ENCODE measurements around the gene JAG1. TPM values are rescaled to one million over a fixed set of nuclear protein-coding genes. Genes with fewer than 3 reads are reported as not detected.

JAG1 gene
- total and polyA plus RNA-seq, 9 of the 15 experiments (the other 6 are each of a cell fraction or from before 2014, with no cell fraction given) = 0.04 to 0.40 (median 0.07) TPM

DNA sequence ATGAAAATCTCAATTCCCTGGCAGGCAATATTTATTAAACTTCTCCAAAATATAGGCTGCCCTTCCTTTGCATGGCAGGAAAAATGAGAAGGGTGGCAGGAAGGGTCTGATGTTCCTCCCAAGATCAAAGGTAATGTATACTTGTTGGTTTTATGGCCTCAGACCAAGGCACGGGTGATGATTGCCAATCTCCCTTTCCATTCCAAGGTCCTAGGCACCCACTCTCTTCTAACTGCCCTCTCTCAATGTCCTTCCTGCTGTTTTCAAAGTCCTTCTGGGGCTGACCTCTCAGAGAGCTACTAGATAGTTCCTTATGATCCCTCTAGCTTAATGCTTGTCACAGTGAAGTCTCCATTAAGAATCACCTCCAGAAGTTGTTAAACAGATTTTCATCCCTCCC lies 15.6 kb upstream of the JAG1 start:
- ChIA-PET CTCF (ENCODE audit: low intra/inter-chr PET ratio) (no interaction called here), POLR2A (interaction anchor here (0.7 kb wide), 1 partner anchor 14 kb away, joined by 4 read pairs; no protein-coding TSS in a partner anchor)
- H3K9me1 ChIP-seq (ENCODE audit: control insufficient read depth, insufficient read depth, low read length) = no peaks in the 10 kb centered on the region
- H4K20me1 ChIP-seq (replicated peaks; ENCODE audit: control insufficient read depth, insufficient read depth, low read length) = no peaks in the 10 kb centered on the region
- TF ChIP-seq KDM1A (IDR thresholded peaks at IDR 0.05) = no peak
- no peak for TF ChIP-seq NFYB (IDR thresholded peaks at IDR 0.05; ENCODE audit: extremely low read depth, insufficient read length)
- TF ChIP-seq, protein P1, sequence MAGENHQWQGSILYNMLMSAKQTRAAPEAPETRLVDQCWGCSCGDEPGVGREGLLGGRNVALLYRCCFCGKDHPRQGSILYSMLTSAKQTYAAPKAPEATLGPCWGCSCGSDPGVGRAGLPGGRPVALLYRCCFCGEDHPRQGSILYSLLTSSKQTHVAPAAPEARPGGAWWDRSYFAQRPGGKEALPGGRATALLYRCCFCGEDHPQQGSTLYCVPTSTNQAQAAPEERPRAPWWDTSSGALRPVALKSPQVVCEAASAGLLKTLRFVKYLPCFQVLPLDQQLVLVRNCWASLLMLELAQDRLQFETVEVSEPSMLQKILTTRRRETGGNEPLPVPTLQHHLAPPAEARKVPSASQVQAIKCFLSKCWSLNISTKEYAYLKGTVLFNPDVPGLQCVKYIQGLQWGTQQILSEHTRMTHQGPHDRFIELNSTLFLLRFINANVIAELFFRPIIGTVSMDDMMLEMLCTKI (IDR thresholded peaks at IDR 0.05; ENCODE audit: partially characterized antibody) = no peak
- TF ChIP-seq MBD1 (CRISPR knock-in tag; IDR thresholded peaks at IDR 0.05) = no peak
- TF ChIP-seq ZNF140 (CRISPR knock-in tag; IDR thresholded peaks at IDR 0.05) = no peak
- TF ChIP-seq MCM3 (IDR thresholded peaks at IDR 0.05) = no peak
- no peak for TF ChIP-seq GMEB1 (CRISPR knock-in tag; IDR thresholded peaks at IDR 0.05)
- ATAC-seq (no peak), DNase-seq (ENCODE audit: extremely low read depth in 1 of 4, low spot score in 3 of 4) (no peak), FAIRE-seq (no peak)
- no peak overlapping the region for H3K27ac ChIP-seq (ENCODE audit: extremely low read depth, low read depth, low read length)
- no peak overlapping the region for H2AFZ ChIP-seq (ENCODE audit: low read depth, low read length)
- H3K9ac ChIP-seq (ENCODE audit: insufficient read depth in 1 of 2, low read depth in 2 of 2, low read length in 2 of 2) = no peak overlapping the region
- in situ Hi-C loops (cut with MboI) = no loop called here
- no peak overlapping the region for H3K4me2 ChIP-seq (ENCODE audit: insufficient read depth, low read length)
- WGBS (ENCODE audit: insufficient coverage, low coverage, missing lambda C conversion rate) = 0% methylated on average over 1 of the region's 1 CpG
- H3K27me3 ChIP-seq (ENCODE audit: control insufficient read depth in 2 of 2, insufficient read depth in 2 of 2, low read length in 2 of 2) = no peaks in the 10 kb centered on the region; a peak in 1 of 5 replicates
- intact Hi-C loops (cut with micrococcal nuclease) = no loop called here
- H3K9me3 ChIP-seq (replicated peaks; ENCODE audit: control insufficient read depth, insufficient read depth, low read depth, low read length) = no peaks in the 10 kb centered on the region
- no peaks in the 10 kb centered on the region for H3K36me3 ChIP-seq (ENCODE audit: control insufficient read depth, insufficient read depth, low read length)
- H3K4me1 ChIP-seq (replicated peaks in 1 of 2; ENCODE audit: control insufficient read depth in 2 of 2, insufficient read depth in 2 of 2, low read length in 2 of 2) = no peaks in the 10 kb centered on the region
- H3K79me2 ChIP-seq (ENCODE audit: control insufficient read depth, insufficient read depth, low read length) = no peaks in the 10 kb centered on the region
- BruUV-seq (replicated peaks) = no TSS peak
- no peak overlapping the region for H3K4me3 ChIP-seq

All from K562 (cell line).